ENCODE results near the gene LCE3D.
"Not testable (repeated sequence)": the region's sequence is repeated elsewhere in the genome, so short reads cannot be mapped to it uniquely, and the experiment has no call there.

LCE3D gene

DNA sequence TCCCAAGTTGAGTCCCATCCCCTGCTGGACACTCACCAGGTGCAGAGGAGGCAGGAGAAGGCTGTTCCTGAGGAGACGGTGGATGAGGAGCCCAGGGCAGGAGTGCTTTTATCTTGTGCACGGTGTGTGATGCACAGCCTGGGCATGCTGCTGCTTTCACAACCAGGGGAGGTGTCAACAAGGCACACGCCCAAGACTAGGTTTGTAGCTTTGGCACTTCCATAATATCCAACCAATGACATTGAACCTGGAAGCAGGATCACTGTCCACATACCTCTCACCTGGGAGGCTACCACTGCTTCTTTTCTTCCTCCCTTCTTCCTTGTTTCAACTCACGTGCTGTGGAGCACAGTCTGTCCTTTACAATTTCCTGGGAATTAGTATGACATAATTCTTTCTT, at the start of gene LCE3D:
TSS of gene LCE3D (minus strand) at position 84 of the 400 bp plus-strand sequence. CDS start 580 bp downstream, outside the sequence.
- in situ Hi-C loops (cut with MboI; ENCODE audit: low sequenced_read_pairs): no loop called here

DNA sequence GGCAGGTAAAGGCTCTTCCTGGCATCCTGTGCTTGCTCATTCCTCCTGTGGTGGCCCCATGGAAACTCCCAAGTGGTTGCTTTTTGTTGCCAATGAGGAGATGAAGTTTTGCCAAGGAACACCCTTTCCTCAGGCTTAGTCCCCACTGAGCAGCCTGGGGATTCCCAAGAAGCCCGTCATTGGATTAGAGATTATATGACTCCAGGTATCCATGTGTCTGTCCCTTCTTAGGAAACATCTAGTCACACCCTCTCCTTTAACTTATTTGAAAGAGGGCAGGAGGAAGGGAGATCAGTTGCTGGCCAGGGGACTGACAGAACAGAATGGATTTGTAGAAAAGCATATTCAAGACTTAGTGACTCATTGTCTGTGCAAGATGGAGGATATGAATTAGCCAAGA, 46.4 kb upstream of the LCE3D start:
- in situ Hi-C loops (cut with MboI; ENCODE audit: low sequenced_read_pairs): no loop called here

DNA sequence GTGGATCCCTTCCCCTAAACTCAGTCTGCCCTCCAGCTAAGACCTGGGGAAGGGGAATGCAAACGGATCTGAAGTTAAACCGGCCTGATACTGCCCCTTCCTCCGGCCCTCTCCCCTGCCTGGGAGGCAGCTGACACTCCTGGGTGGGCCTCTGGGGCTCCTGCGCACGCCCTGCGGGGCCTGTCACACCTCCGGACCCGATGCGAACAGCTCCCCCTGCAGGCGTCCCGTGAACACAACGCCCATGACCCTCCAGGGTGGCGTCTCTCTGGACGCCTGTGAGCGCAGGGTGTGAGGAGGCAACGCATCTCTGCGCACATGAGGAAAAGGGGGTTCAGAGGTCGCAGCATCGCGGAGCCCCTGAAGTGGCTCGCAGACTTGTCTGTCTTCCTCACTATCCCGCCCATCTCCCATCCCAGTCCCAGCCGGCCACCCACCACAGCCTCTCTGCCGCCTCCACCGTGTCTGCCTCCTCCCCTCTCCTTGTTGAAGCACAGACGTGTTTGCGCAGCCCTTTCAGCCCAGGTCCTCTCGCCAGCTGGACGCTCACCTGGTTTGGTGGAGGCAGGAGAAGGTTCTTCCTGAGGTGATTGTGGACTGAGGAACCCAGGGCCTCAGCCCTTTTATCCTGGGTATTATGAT, 43.0 kb upstream of the LCE3D start:
- in situ Hi-C loops (cut with MboI; ENCODE audit: low sequenced_read_pairs): no loop called here

DNA sequence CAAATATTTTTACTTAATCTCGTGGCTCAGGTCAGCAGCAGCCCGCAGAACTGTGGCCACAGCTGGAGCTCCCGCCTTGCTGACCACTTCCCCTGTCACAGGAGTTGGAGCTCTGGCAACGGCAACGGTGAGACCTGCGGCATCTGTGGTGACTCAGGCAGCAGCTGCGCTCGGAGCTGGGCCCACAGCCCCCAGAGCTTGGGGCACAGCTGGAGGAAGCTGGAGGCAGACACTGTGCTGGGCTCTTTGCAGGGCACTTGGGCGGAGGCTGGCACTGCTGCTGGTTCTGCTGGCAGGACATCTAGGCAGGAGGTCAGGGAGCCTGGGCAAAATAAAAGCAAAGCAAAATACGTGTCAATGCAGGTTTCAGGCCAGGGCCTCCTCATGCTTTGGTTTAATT, 42.5 kb upstream of the LCE3D start, which contains the start of gene LCE3A:
TSS of gene LCE3A (minus strand) at position 301 of the 400 bp plus-strand sequence. CDS start at position 301, 0 bp downstream.
- in situ Hi-C loops (cut with MboI; ENCODE audit: low sequenced_read_pairs): no loop called here

GRCh38 chr1:152621993-152622392, 41.7 kb upstream of the LCE3D start:
- in situ Hi-C loops (cut with MboI; ENCODE audit: low sequenced_read_pairs): no loop called here

GRCh38 chr1:152613511-152613910, 33.2 kb upstream of the LCE3D start, which contains the start of gene LCE3B:
TSS of gene LCE3B (plus strand) at chr1:152613811. CDS start at chr1:152613811, 0 bp downstream.
- in situ Hi-C loops (cut with MboI; ENCODE audit: low sequenced_read_pairs): no loop called here

- in situ Hi-C loops (cut with MboI; ENCODE audit: low sequenced_read_pairs): no loop called here
These were observed 19.6 kb upstream of the LCE3D start, which contains the start of gene LCE3C for GRCh38 chr1:152599934-152600333. TSS of gene LCE3C (plus strand) at chr1:152600234. CDS start at chr1:152600732, 498 bp downstream.

DNA sequence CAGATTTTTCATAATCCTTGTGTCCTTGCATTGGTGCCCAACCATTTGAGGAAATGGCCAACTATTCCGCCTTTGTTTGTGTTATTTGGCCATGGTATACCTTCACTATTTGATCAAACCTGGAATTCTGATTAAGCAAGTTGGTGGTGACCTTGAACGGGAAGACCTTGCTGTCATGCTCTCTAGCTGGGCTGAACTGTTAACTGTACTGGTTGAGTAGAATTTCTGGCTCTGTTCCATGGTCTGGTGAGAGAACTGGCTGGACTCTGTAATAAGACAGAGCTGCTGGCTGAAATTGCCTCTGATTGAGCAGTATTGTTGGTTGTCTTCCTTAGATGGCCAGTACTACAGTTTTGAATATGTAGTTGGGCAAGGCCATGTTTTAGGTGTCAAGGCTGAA, 16.7 kb upstream of the LCE3D start:
- in situ Hi-C loops (cut with MboI; ENCODE audit: low sequenced_read_pairs): no loop called here

GRCh38 chr1:152585586-152585985, 5.3 kb upstream of the LCE3D start:
- in situ Hi-C loops (cut with MboI; ENCODE audit: low sequenced_read_pairs): no loop called here

- in situ Hi-C loops (cut with MboI; ENCODE audit: low sequenced_read_pairs): no loop called here
These were observed 2.3 kb upstream of the LCE3D start for GRCh38 chr1:152582647-152583046.

- in situ Hi-C loops (cut with MboI; ENCODE audit: low sequenced_read_pairs): not testable (repeated sequence)
These were observed 790 bp downstream of the LCE3D start for GRCh38 chr1:152579526-152579925.

GRCh38 chr1:152577168-152577567, 3.1 kb downstream of the LCE3D start:
- in situ Hi-C loops (cut with MboI; ENCODE audit: low sequenced_read_pairs): no loop called here

DNA sequence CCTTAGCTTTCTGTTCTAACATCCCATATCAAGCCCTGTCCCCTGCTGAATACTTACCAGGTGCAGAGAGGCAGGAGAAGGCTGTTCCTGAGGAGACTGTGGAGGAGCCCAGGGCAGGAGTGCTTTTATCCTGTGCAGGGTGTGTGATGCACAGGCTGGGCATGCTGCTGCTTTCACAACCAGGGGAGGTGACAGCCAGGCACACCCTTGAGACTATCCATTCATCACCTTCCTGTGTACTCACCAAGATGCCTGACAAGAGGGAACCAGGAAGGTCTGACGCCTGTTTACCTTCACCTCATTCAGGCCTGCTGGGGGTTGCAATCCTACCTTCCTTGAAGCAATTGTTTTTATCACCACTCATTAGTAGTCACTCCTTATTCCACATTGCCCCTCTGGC, 13.6 kb downstream of the LCE3D start, which contains the start of gene LCE3E:
TSS of gene LCE3E (minus strand) at position 100 of the 400 bp plus-strand sequence. CDS start 572 bp downstream, outside the sequence.
- in situ Hi-C loops (cut with MboI; ENCODE audit: low sequenced_read_pairs): no loop called here

GRCh38 chr1:152565535-152566215, 14.6 kb downstream of the LCE3D start:
- in situ Hi-C loops (cut with MboI; ENCODE audit: low sequenced_read_pairs): no loop called here

DNA sequence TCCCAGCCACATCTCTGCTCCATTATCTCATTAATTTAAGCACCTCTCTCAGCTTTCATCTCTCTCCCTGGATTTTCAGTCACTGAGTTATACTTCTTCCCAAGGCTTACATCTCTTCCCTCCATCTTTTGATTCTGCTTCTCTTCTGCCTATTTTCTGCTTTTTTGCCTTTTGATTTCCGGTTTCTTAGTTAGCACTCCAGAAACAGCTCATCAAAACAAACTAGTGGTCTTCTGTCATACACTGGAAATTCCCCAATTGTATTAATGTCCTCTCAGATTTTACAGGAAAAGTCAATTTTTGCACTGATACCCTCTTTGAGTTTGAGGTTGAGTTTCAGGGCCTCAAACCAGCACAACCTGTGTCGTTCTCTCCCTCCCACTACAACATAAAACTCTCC, 15.2 kb downstream of the LCE3D start:
- in situ Hi-C loops (cut with MboI; ENCODE audit: low sequenced_read_pairs): no loop called here

DNA sequence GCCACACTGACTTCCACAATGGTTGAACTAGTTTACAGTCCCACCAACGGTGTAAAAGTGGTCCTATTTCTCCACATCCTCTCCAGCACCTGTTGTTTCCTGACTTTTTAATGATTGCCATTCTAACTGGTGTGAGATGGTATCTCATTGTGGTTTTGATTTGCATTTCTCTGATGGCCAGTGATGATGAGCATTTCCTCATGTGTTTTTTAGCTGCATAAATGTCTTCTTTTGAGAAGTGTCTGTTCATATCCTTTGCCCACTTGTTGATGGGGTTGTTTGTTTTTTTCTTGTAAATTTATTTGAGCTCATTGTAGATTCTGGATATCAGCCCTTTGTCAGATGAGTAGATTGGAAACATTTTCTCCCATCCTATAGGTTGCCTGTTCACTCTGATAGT, 32.0 kb downstream of the LCE3D start:
- in situ Hi-C loops (cut with MboI; ENCODE audit: low sequenced_read_pairs): not testable (repeated sequence)

- in situ Hi-C loops (cut with MboI; ENCODE audit: low sequenced_read_pairs): no loop called here
These were observed 33.6 kb downstream of the LCE3D start for GRCh38 chr1:152546704-152547103.

DNA sequence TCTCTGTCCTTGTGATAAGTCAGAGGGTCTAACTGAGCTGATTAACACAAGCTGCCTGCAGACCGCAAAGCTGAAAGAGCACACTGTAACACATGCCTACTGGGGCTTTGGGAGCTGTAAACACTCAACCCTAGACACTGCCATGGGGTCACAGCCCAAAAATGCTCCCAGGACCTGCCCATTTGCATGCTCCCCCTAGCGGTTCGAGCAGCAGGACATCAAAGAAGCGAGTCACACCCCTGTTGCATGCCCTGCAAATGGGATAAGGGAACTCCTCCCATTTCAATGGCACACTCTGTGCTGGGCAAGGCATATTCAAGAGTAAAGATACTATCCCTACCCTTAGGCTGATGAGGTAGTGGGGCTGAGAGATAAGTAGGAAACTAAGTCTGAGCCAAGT, 36.5 kb downstream of the LCE3D start:
- in situ Hi-C loops (cut with MboI; ENCODE audit: low sequenced_read_pairs): no loop called here

DNA sequence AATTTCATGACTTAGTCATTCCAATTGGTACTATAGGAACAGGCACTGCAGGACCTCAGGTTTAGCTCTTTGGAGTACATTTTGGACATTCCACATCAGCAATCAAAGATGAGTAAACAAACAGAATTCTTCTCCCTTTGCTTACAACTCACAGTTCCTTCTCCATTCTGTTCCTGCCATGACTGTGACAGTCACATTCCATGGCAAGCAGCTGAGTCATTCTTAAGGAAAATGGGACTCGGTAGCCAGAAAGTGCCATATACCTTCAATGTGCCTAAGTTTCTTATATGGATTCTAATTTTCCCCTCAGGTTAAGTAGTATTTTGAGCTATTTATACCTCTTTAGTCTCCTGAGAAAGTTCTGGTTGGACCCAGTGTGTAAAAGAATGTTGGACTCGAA, 40.4 kb downstream of the LCE3D start:
- in situ Hi-C loops (cut with MboI; ENCODE audit: low sequenced_read_pairs): no loop called here

GRCh38 chr1:152537496-152537895, 42.8 kb downstream of the LCE3D start:
- in situ Hi-C loops (cut with MboI; ENCODE audit: low sequenced_read_pairs): no loop called here

DNA sequence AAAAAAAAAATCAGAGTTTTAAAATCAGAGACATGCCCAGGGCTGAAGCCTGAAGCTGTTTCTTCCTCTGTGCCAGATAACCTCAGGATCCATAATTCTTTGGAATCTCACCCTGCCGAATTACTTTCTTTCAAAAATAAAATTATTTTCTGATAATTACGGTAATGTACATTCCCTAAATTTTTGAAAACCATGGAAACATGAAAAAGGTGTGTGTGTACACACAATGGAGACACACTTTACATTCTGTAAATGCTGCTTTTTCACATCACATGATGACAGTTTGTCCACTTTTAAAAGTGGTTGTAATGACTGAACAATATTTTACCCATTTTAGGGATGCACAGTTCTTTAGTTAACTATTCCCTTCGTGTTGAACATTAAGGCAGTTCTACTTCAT, 44.5 kb downstream of the LCE3D start:
- in situ Hi-C loops (cut with MboI; ENCODE audit: low sequenced_read_pairs): no loop called here

DNA sequence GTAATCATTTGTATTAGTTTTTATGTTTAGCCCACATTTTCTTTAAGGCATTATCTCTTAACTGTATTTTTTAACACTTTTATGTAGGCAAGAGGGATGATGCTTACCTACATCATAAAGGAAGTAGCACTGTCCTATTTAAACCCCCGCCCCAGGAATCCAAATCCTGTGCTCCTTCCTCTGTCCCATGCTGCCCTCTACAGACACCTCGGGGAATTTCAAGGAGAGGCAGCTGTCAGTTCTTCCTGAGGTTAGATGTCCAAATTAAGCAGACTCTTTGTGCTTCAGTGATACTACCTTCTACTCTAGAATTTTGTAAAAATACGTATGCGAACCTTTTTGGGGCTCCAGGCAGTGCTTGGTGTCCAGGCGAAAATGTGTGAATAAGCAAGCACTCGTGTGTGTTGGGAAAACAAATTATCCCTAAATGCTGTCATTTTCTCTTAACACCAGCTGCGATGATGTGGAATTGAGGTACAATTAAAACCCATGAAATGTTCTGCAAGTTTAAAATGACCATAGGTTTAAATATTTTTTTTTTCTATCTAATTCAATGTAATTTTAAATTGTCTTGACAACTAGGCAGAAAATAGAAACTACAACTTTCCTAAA, 46.9 kb downstream of the LCE3D start:
- in situ Hi-C loops (cut with MboI; ENCODE audit: low sequenced_read_pairs): no loop called here

All from HL-60/S4 treated with phorbol 12-myristate 13-acetate at 8.2 ng/mL for 4 days and 3 days (cell line).